Measurements from ENCODE around the gene PROCA1. TPM values are rescaled to one million over a fixed set of nuclear protein-coding genes. Genes with fewer than 3 reads are reported as not detected.

The PROCA1 gene
- total RNA-seq, 4 donors from 2014 or later = 0.46 to 4.3 (median 1.1) TPM; not detected in 1

GRCh38 chr17:28749516-28750177 is 38.0 kb upstream of the PROCA1 start:
- DNase-seq = no peak
- Histone ChIP-seq H3K27ac (peak overlapping the region; percentile 34 to 62 (median 50)), H3K9me3 (no peaks in the 10 kb centered on the region), H3K27me3 (no peaks in the 10 kb centered on the region), H3K4me3 (replicated peaks in 1 of 3) (no peak overlapping the region), H3K36me3 (peaks cover 22 to 26% of the 10 kb centered on the region in 2 donors), H3K4me1 (peaks cover 37 to 50% of the 10 kb centered on the region in 2 donors)
- intact Hi-C loops (cut with DNase I) = loop anchor here (2.0 kb wide), 1 partner anchor 63 kb away; no protein-coding TSS in a partner anchor
- 43 to 53% methylated on average over 4 to 11 of the region's 11 CpGs for WGBS, 2 donors
- TF ChIP-seq CTCF (IDR thresholded peaks at IDR 0.05) (no peak), POLR2A (IDR thresholded peaks at IDR 0.05) (no peak)

- TF ChIP-seq POLR2A (IDR thresholded peaks at IDR 0.05) = no peak
- TF ChIP-seq CTCF (IDR thresholded peaks at IDR 0.05) = no peak
- Histone ChIP-seq H3K27ac (peak overlapping the region in 2 of 3 donors; percentile 34 to 99), H3K4me1 (peaks cover 37 to 50% of the 10 kb centered on the region in 2 donors), H3K4me3 (replicated peaks in 1 of 3) (no peak overlapping the region), H3K27me3 (no peaks in the 10 kb centered on the region), H3K36me3 (peaks cover 22 to 26% of the 10 kb centered on the region in 2 donors), H3K9me3 (no peaks in the 10 kb centered on the region)
- intact Hi-C loops (cut with DNase I) = loop anchor here (2.0 kb wide), 1 partner anchor 62 kb away; no protein-coding TSS in a partner anchor
- 50 to 58% methylated on average over 9 to 13 of the region's 18 CpGs for WGBS, 2 donors
- no peak for DNase-seq
These were observed 37.3 kb upstream of the PROCA1 start for GRCh38 chr17:28748852-28749515.

- DNase-seq = no peak
- 58 to 73% methylated on average over 7 to 16 of the region's 18 CpGs for WGBS, 2 donors
- Histone ChIP-seq H3K27ac (peak overlapping the region in 2 of 3 donors; percentile 91 to 99), H3K9me3 (no peaks in the 10 kb centered on the region), H3K36me3 (peaks cover 22 to 26% of the 10 kb centered on the region in 2 donors), H3K4me3 (replicated peaks in 1 of 3) (no peak overlapping the region), H3K27me3 (no peaks in the 10 kb centered on the region), H3K4me1 (peaks cover 43 to 53% of the 10 kb centered on the region in 2 donors)
- intact Hi-C loops (cut with DNase I) = loop anchor here (2.0 kb wide), 1 partner anchor 61 kb away; no protein-coding TSS in a partner anchor
- TF ChIP-seq CTCF (IDR thresholded peaks at IDR 0.05) = no peak
- TF ChIP-seq POLR2A (IDR thresholded peaks at IDR 0.05) = no peak
These were observed 36.4 kb upstream of the PROCA1 start for GRCh38 chr17:28747801-28748750.

- WGBS, 2 donors = 19 to 20% methylated on average over 2 to 7 of the region's 7 CpGs
These were observed 35.5 kb upstream of the PROCA1 start for GRCh38 chr17:28747051-28747691.

More at GRCh38 chr17:28747051-28747691, 35.5 kb upstream of the PROCA1 start:
- no peaks in the 10 kb centered on the region for H3K27me3 ChIP-seq
- DNase-seq = peak; percentile 90 to 91
- peaks cover 44 to 60% of the 10 kb centered on the region in 2 donors for H3K4me1 ChIP-seq
- peak overlapping the region; percentile 91 to 99 (median 95) for H3K27ac ChIP-seq
- H3K9me3 ChIP-seq = no peaks in the 10 kb centered on the region
- peaks cover 22 to 26% of the 10 kb centered on the region in 2 donors for H3K36me3 ChIP-seq
- peak in 1 of 6 experiments; percentile 17 for TF ChIP-seq CTCF (IDR thresholded peaks at IDR 0.05)
- TF ChIP-seq POLR2A (IDR thresholded peaks at IDR 0.05) = peak in 1 of 2 donors; percentile 12
- intact Hi-C loops (cut with DNase I) = no loop called here
- no peak overlapping the region for H3K4me3 ChIP-seq (replicated peaks in 1 of 3)
